D341Med (cell line): Measurements from ENCODE around the gene IRAK3.
"Not testable (repeated sequence)": the region's sequence is repeated elsewhere in the genome, so short reads cannot be mapped to it uniquely, and the experiment has no call there.

Source experiments
- DNase-seq: peaks from one replicate; pipeline ENCODE4 v3.0.0; 2012; ENCODE audit warnings: low spot score

IRAK3 gene

GRCh38 chr12:66217342-66217917, 28.4 kb downstream of the IRAK3 start:
- DNase-seq: no peak

- DNase-seq: no peak
Observed at GRCh38 chr12:66228462-66228861, 39.4 kb downstream of the IRAK3 start.

GRCh38 chr12:66232263-66232662, 43.2 kb downstream of the IRAK3 start:
- DNase-seq: no peak

GRCh38 chr12:66234037-66234693, 45.2 kb downstream of the IRAK3 start:
- not testable (repeated sequence) for DNase-seq

GRCh38 chr12:66234773-66235625, 46.0 kb downstream of the IRAK3 start:
- peak; percentile 80 for DNase-seq

- no peak for DNase-seq
Observed at GRCh38 chr12:66235626-66236281, 46.7 kb downstream of the IRAK3 start.

GRCh38 chr12:66236282-66236675, 47.3 kb downstream of the IRAK3 start:
- DNase-seq: not testable (repeated sequence)

GRCh38 chr12:66236969-66237368, 48.0 kb downstream of the IRAK3 start:
- DNase-seq: no peak

- no peak for DNase-seq
Observed at GRCh38 chr12:66237505-66238175, 48.6 kb downstream of the IRAK3 start.

GRCh38 chr12:66239295-66239694, 50.3 kb downstream of the IRAK3 start:
- DNase-seq: no peak

- DNase-seq: no peak
Observed at GRCh38 chr12:66240096-66240820, 51.2 kb downstream of the IRAK3 start.

- no peak for DNase-seq
Observed at GRCh38 chr12:66241061-66242043, 52.3 kb downstream of the IRAK3 start.

GRCh38 chr12:66242311-66242710, 53.3 kb downstream of the IRAK3 start:
- DNase-seq: no peak

- no peak for DNase-seq
Observed at GRCh38 chr12:66243911-66244310, 54.9 kb downstream of the IRAK3 start.

- DNase-seq: no peak
Observed at GRCh38 chr12:66244446-66244845, 55.4 kb downstream of the IRAK3 start.

GRCh38 chr12:66247741-66248140, 58.7 kb downstream of the IRAK3 start:
- DNase-seq: no peak

- no peak for DNase-seq
Observed at GRCh38 chr12:66251049-66251448, 62.0 kb downstream of the IRAK3 start.

- DNase-seq: no peak
Observed at GRCh38 chr12:66252771-66253170, 63.8 kb downstream of the IRAK3 start.

GRCh38 chr12:66255737-66256136, 66.7 kb downstream of the IRAK3 start:
- DNase-seq: no peak

- no peak for DNase-seq
Observed at GRCh38 chr12:66258011-66258410, 69.0 kb downstream of the IRAK3 start.
